CD14-positive monocyte (primary cell): ENCODE data around the gene PRKD3. TPM values are rescaled to one million over a fixed set of nuclear protein-coding genes. Genes with fewer than 3 reads are reported as not detected.
A peak's percentile ranks its signal among the peaks of the same experiment; 100 is the strongest.

Source experiments
- DNase-seq, 3 donors: peaks; one replicate each; pipeline ENCODE4 v3.0.0-alpha.2; 2011 to 2022
- H2AFZ ChIP-seq: 2 replicates; pipeline ENCODE4 v1.6.0; 2012; ENCODE audit warnings: mild to moderate bottlenecking, low read depth, low read length, inconsistent platforms; ENCODE audit not compliant: insufficient read depth, poor library complexity, severe bottlenecking
- H3K27ac ChIP-seq, 2 donors: 1 replicate in 1 of 2; 2 replicates in 1 of 2; pipeline ENCODE4 v1.5.1; 2012 to 2013; ENCODE audit warnings: low read length in 2 of 2, control low read depth in 1 of 2, inconsistent platforms in 1 of 2, low read depth in 1 of 2, mild to moderate bottlenecking in 1 of 2
- H3K27me3 ChIP-seq, 2 donors: one replicate each; pipeline versions ENCODE4 v1.6.0 to v1.6.1; 2011 to 2013; ENCODE audit warnings: low read length in 2 of 2; ENCODE audit not compliant: control insufficient read depth in 2 of 2, insufficient read depth in 2 of 2
- H3K36me3 ChIP-seq, 2 donors: replicated peaks in 1 of 2; 1 replicate in 1 of 2; 2 replicates in 1 of 2; pipeline versions ENCODE4 v1.5.1 to v1.6.1; 2012 to 2013; ENCODE audit warnings: low read length in 2 of 2, control low read depth in 1 of 2, inconsistent platforms in 1 of 2, mild to moderate bottlenecking in 1 of 2; ENCODE audit not compliant: insufficient read depth in 2 of 2, control insufficient read depth in 1 of 2
- H3K4me1 ChIP-seq, 2 donors: 1 replicate in 1 of 2; 2 replicates in 1 of 2; pipeline versions ENCODE4 v1.5.1 to v1.6.1; 2012 to 2013; ENCODE audit warnings: low read length in 2 of 2, control low read depth in 1 of 2, inconsistent platforms in 1 of 2, mild to moderate bottlenecking in 1 of 2, moderate library complexity in 1 of 2; ENCODE audit not compliant: insufficient read depth in 2 of 2, control insufficient read depth in 1 of 2
- H3K4me2 ChIP-seq: replicated peaks from 2 replicates; pipeline ENCODE3; 2012; ENCODE audit warnings: low read length, moderate library complexity, mild to moderate bottlenecking; ENCODE audit not compliant: poor library complexity, severe bottlenecking; ENCODE audit errors: extremely low read depth
- H3K4me3 ChIP-seq, 3 experiments: fragments of 200-600 bp in 1 of 3; sonication (generic) in 1 of 3; replicated peaks in 1 of 3; 1 replicate in 2 of 3; 2 replicates in 1 of 3; pipeline ENCODE4 v1.5.1; 2011 to 2013; ENCODE audit warnings: low read length in 3 of 3, mild to moderate bottlenecking in 3 of 3, control low read depth in 2 of 3, low read depth in 2 of 3, inconsistent platforms in 1 of 3, moderate library complexity in 1 of 3
- H3K79me2 ChIP-seq: 2 replicates; pipeline ENCODE4 v1.6.0; 2012; ENCODE audit warnings: mild to moderate bottlenecking, control low read depth, inconsistent platforms, low read length, moderate library complexity; ENCODE audit not compliant: insufficient read depth
- H3K9ac ChIP-seq: 2 replicates; pipeline ENCODE4 v1.6.0; 2017; ENCODE audit warnings: low read length, mild to moderate bottlenecking; ENCODE audit not compliant: insufficient read depth, poor library complexity, severe bottlenecking
- H3K9me3 ChIP-seq, 2 donors: replicated peaks in 1 of 2; 1 replicate in 1 of 2; 2 replicates in 1 of 2; pipeline versions ENCODE4 v1.5.1 to v1.6.1; 2012 to 2013; ENCODE audit warnings: low read length in 2 of 2, control low read depth in 1 of 2; ENCODE audit not compliant: control insufficient read depth in 1 of 2, insufficient read depth in 1 of 2
- H4K20me1 ChIP-seq: 2 replicates; pipeline ENCODE4 v1.6.0; 2012; ENCODE audit warnings: mild to moderate bottlenecking, low read length, control low read depth, moderate library complexity; ENCODE audit not compliant: insufficient read depth
- H3K27ac Mint-ChIP-seq, 7 donors: one replicate each; pipeline ENCODE4 v1.8.0; 2020; ENCODE audit warnings: mild to moderate bottlenecking in 7 of 7, mixed read lengths in 7 of 7, moderate library complexity in 6 of 7, inconsistent platforms in 2 of 7
- H3K27me3 Mint-ChIP-seq, 3 donors: one replicate each; pipeline ENCODE4 v1.8.0; 2021 to 2022; ENCODE audit warnings: low read depth in 3 of 3, mild to moderate bottlenecking in 3 of 3, mixed read lengths in 3 of 3, moderate library complexity in 3 of 3, inconsistent platforms in 1 of 3
- H3K36me3 Mint-ChIP-seq, 2 donors: one replicate each; pipeline ENCODE4 v1.8.0; 2020; ENCODE audit warnings: mixed read lengths in 2 of 2, inconsistent platforms in 1 of 2, mild to moderate bottlenecking in 1 of 2
- H3K4me1 Mint-ChIP-seq: one replicate; pipeline ENCODE4 v1.8.0; 2020; ENCODE audit warnings: mild to moderate bottlenecking, mixed read lengths
- H3K4me3 Mint-ChIP-seq, 2 donors: one replicate each; pipeline ENCODE4 v1.8.0; 2020; ENCODE audit warnings: mild to moderate bottlenecking in 2 of 2, mixed read lengths in 2 of 2, moderate library complexity in 1 of 2
- H3K9me3 Mint-ChIP-seq, 7 donors: one replicate each; pipeline ENCODE4 v1.8.0; 2020 to 2022; ENCODE audit warnings: mixed read lengths in 7 of 7, mild to moderate bottlenecking in 6 of 7, moderate library complexity in 6 of 7, inconsistent platforms in 2 of 7
- CTCF ChIP-seq: fragments of 200-600 bp; IDR thresholded peaks from one replicate; pipeline ENCODE4 v1.8.0; 2022; ENCODE audit warnings: antibody characterized with exemption, mild to moderate bottlenecking
- WGBS: methylation state at CpG from one replicate; pipeline ENCODE4 v1.1.5; 2013; ENCODE audit warnings: missing lambda C conversion rate; ENCODE audit not compliant: insufficient coverage; 5-methylcytosine and 5-hydroxymethylcytosine counted together
- intact Hi-C, 2 donors: fragments of 100-400 bp; cut with micrococcal nuclease; formaldehyde crosslinking; loops; one replicate each; pipeline versions ENCODE4 v1.15.0 to v1.15.1; 2023
- polyA plus RNA-seq, 3 donors: library from polyadenylated mRNA; depleted of rRNA in 1 of 3; unstranded in 2 of 3; stranded (reverse) in 1 of 3; fragments of 300-500 nt in 2 of 3; fragments of >200 nt in 1 of 3; fragmentation: Illumina TruSeq in 2 of 3; gene quantifications; 1 replicate in 2 of 3; 2 replicates in 1 of 3; pipeline ENCODE4 v1.2.3, GENCODE V29; 2012 to 2021

PRKD3 gene
- polyA plus RNA-seq, 3 donors = 14.2 to 17.5 (median 16.9) TPM

- no CpG with 5 or more reads among the region's 2 CpGs for WGBS
- TF ChIP-seq CTCF = no peak
- Mint-ChIP-seq H3K4me3 (no peak overlapping the region), H3K36me3 (peaks cover 14 to 20% of the 10 kb centered on the region in 2 donors), H3K9me3 (peaks cover 0 to 3% (median 0%) of the 10 kb centered on the region in 7 donors), H3K27ac (no peak overlapping the region), H3K27me3 (no peaks in the 10 kb centered on the region), H3K4me1 (peaks cover 17% of the 10 kb centered on the region)
- Histone ChIP-seq H3K4me3 (no peak overlapping the region), H3K9me3 (no peaks in the 10 kb centered on the region), H3K36me3 (peaks cover 0 to 7% of the 10 kb centered on the region in 2 donors), H2AFZ (no peak overlapping the region), H4K20me1 (peaks cover 63% of the 10 kb centered on the region), H3K4me2 (no peak overlapping the region), H3K9ac (no peak overlapping the region), H3K4me1 (peaks cover 0 to 7% of the 10 kb centered on the region in 2 donors), H3K27me3 (no peaks in the 10 kb centered on the region), H3K27ac (no peak overlapping the region), H3K79me2 (peaks cover 97% of the 10 kb centered on the region)
- intact Hi-C loops = no loop called here
- DNase-seq = no peak
Measured at GRCh38 chr2:37307500-37307899, 17.1 kb downstream of the PRKD3 start.

GRCh38 chr2:37306024-37306423, 18.6 kb downstream of the PRKD3 start:
- Mint-ChIP-seq H3K36me3 (peaks cover 9 to 20% of the 10 kb centered on the region in 2 donors), H3K27ac (peak overlapping the region in 1 of 7 donors; percentile 60), H3K9me3 (peaks cover 0 to 3% (median 0%) of the 10 kb centered on the region in 7 donors), H3K27me3 (no peaks in the 10 kb centered on the region), H3K4me3 (no peak overlapping the region), H3K4me1 (peaks cover 20% of the 10 kb centered on the region)
- Histone ChIP-seq H2AFZ (no peak overlapping the region), H3K4me1 (peaks cover 0 to 7% of the 10 kb centered on the region in 2 donors), H3K79me2 (peaks cover 97% of the 10 kb centered on the region), H3K4me3 (no peak overlapping the region), H3K9me3 (no peaks in the 10 kb centered on the region), H3K4me2 (no peak overlapping the region), H4K20me1 (peaks cover 61% of the 10 kb centered on the region), H3K36me3 (peaks cover 0 to 7% of the 10 kb centered on the region in 2 donors), H3K27ac (peak overlapping the region in 1 of 2 donors; percentile 48), H3K9ac (no peak overlapping the region), H3K27me3 (no peaks in the 10 kb centered on the region)
- intact Hi-C loops = no loop called here
- TF ChIP-seq CTCF = no peak
- 94% methylated on average over 2 of the region's 3 CpGs for WGBS
- no peak for DNase-seq
